SU-DHL-6 (cell line): ENCODE results near the gene ARHGEF16.

Experiments used
- H2AFZ ChIP-seq: fragments of 200-600 bp; sonication (generic); 2 replicates; pipeline ENCODE4 v1.6.1; 2014; ENCODE audit warnings: low read depth, mild to moderate bottlenecking, moderate library complexity, mixed read lengths, antibody characterized with exemption, low read length; ENCODE audit not compliant: severe bottlenecking
- H3F3A ChIP-seq: fragments of 200-600 bp; shearing (Covaris generic); 2 replicates; pipeline ENCODE4 v1.6.0; 2016; ENCODE audit warnings: antibody characterized with exemption, mild to moderate bottlenecking; ENCODE audit not compliant: insufficient read depth
- H3K27ac ChIP-seq: fragments of 200-600 bp; sonication (generic); 2 replicates; pipeline ENCODE4 v1.5.1; 2016; ENCODE audit warnings: low read depth, mild to moderate bottlenecking, low read length, moderate library complexity, mixed read lengths
- H3K27me3 ChIP-seq: fragments of 200-600 bp; sonication (generic), shearing (Covaris generic); 2 replicates; pipeline ENCODE4 v1.6.0; 2014; ENCODE audit warnings: mild to moderate bottlenecking, low read length
- H3K36me3 ChIP-seq: fragments of 200-600 bp; sonication (generic); 2 replicates; pipeline ENCODE4 v1.6.1; 2014; ENCODE audit warnings: mild to moderate bottlenecking, low read length, mixed read lengths
- H3K4me2 ChIP-seq: fragments of 300-600, 200-600 bp; shearing (Covaris generic), sonication (generic); 2 replicates; pipeline ENCODE4 v1.6.0; 2014; ENCODE audit warnings: low read length, low read depth, mild to moderate bottlenecking; ENCODE audit not compliant: poor library complexity, severe bottlenecking
- H3K4me3 ChIP-seq: fragments of 200-600 bp; sonication (generic); 2 replicates; pipeline ENCODE4 v1.5.1; 2014; ENCODE audit warnings: antibody characterized with exemption, low read length, mild to moderate bottlenecking, mixed read lengths; ENCODE audit not compliant: insufficient read depth, poor library complexity, severe bottlenecking
- H3K79me2 ChIP-seq: fragments of 200-600 bp; sonication (generic); 2 replicates; pipeline ENCODE4 v1.6.1; 2014; ENCODE audit warnings: mild to moderate bottlenecking, low read length, moderate library complexity; ENCODE audit not compliant: insufficient read depth
- H3K9ac ChIP-seq: fragments of 200-600 bp; sonication (generic); 2 replicates; pipeline ENCODE4 v1.7.0; 2014; ENCODE audit warnings: mild to moderate bottlenecking, low read length
- H3K9me2 ChIP-seq: fragments of 200-600 bp; sonication (generic); replicated peaks from 2 replicates; pipeline ENCODE4 v1.6.1; 2014; ENCODE audit warnings: low read length; ENCODE audit not compliant: insufficient read depth
- H3K9me3 ChIP-seq: fragments of 200-600 bp; sonication (generic); 2 replicates; pipeline ENCODE4 v1.6.1; 2014; ENCODE audit warnings: low read length, mixed read lengths; ENCODE audit not compliant: insufficient read depth
- H4K20me1 ChIP-seq: fragments of 200-600 bp; sonication (generic); 2 replicates; pipeline ENCODE4 v1.6.1; 2014; ENCODE audit warnings: low read depth, mild to moderate bottlenecking, antibody characterized with exemption, low read length, moderate library complexity, mixed read lengths
- EZH2phosphoT487 ChIP-seq: fragments of 200-600 bp; sonication (generic), shearing (Covaris generic); conservative IDR thresholded peaks from 2 replicates; pipeline ENCODE4 v1.6.1; 2018; ENCODE audit warnings: mild to moderate bottlenecking, antibody characterized with exemption, low read length, moderate library complexity, mixed read lengths
- TF ChIP-seq, protein P1 (sequence below): fragments of 200-600 bp; sonication (generic); IDR thresholded peaks from one replicate; pipeline ENCODE4 v1.5.1; 2017; ENCODE audit warnings: antibody characterized with exemption, mild to moderate bottlenecking, low read length, moderate library complexity; ENCODE audit not compliant: insufficient read depth, poor library complexity, severe bottlenecking

The ARHGEF16 gene

GRCh38 chr1:3417082-3417739, 37.3 kb upstream of the ARHGEF16 start:
- TF ChIP-seq, protein P1, sequence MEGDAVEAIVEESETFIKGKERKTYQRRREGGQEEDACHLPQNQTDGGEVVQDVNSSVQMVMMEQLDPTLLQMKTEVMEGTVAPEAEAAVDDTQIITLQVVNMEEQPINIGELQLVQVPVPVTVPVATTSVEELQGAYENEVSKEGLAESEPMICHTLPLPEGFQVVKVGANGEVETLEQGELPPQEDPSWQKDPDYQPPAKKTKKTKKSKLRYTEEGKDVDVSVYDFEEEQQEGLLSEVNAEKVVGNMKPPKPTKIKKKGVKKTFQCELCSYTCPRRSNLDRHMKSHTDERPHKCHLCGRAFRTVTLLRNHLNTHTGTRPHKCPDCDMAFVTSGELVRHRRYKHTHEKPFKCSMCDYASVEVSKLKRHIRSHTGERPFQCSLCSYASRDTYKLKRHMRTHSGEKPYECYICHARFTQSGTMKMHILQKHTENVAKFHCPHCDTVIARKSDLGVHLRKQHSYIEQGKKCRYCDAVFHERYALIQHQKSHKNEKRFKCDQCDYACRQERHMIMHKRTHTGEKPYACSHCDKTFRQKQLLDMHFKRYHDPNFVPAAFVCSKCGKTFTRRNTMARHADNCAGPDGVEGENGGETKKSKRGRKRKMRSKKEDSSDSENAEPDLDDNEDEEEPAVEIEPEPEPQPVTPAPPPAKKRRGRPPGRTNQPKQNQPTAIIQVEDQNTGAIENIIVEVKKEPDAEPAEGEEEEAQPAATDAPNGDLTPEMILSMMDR: peak; percentile 38
- TF ChIP-seq EZH2phosphoT487: no peak
- Histone ChIP-seq H3F3A (no peaks in the 10 kb centered on the region), H3K4me3 (no peak overlapping the region), H3K27me3 (no peaks in the 10 kb centered on the region), H3K9ac (no peak overlapping the region), H3K36me3 (no peaks in the 10 kb centered on the region), H2AFZ (no peak overlapping the region), H3K9me3 (no peaks in the 10 kb centered on the region), H3K27ac (no peak overlapping the region), H4K20me1 (no peaks in the 10 kb centered on the region), H3K4me2 (no peak overlapping the region), H3K9me2 (no peaks in the 10 kb centered on the region), H3K79me2 (no peaks in the 10 kb centered on the region)

DNA sequence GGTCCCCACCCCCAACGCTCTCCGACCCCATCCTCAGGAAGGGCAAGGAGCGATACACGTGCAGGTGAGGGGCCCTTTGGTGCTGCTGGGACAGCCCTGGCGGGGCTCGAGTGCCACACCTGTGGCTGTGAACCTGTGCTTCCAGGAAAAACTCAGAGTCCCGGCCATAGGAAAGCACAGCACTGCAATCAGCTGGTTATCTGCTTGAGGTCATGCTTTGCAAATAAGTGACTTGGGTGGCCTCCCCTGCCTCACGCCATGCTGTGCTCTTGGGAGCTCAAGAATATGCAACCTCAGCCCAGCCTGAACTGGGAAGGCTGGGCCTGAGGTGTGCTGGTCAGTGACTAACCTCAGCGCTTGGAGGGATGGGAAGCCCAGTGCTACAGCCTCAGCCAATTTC, 36.5 kb upstream of the ARHGEF16 start:
- Histone ChIP-seq H3F3A (no peaks in the 10 kb centered on the region), H3K36me3 (no peaks in the 10 kb centered on the region), H3K79me2 (no peaks in the 10 kb centered on the region), H3K9me3 (no peaks in the 10 kb centered on the region), H3K9ac (no peak overlapping the region), H3K27ac (no peak overlapping the region), H3K9me2 (no peaks in the 10 kb centered on the region), H3K27me3 (no peaks in the 10 kb centered on the region), H2AFZ (no peak overlapping the region), H3K4me2 (no peak overlapping the region), H3K4me3 (no peak overlapping the region), H4K20me1 (no peaks in the 10 kb centered on the region)
- TF ChIP-seq, protein P1: no peak
- no peak for TF ChIP-seq EZH2phosphoT487

- Histone ChIP-seq H4K20me1 (no peaks in the 10 kb centered on the region), H3K36me3 (no peaks in the 10 kb centered on the region), H3K9ac (no peak overlapping the region), H3K9me3 (no peaks in the 10 kb centered on the region), H3K9me2 (no peaks in the 10 kb centered on the region), H3F3A (no peaks in the 10 kb centered on the region), H3K4me3 (no peak overlapping the region), H3K4me2 (no peak overlapping the region), H3K27me3 (no peaks in the 10 kb centered on the region), H3K27ac (no peak overlapping the region), H2AFZ (no peak overlapping the region), H3K79me2 (no peaks in the 10 kb centered on the region)
- no peak for TF ChIP-seq EZH2phosphoT487
- TF ChIP-seq, protein P1: no peak
These were observed 35.9 kb upstream of the ARHGEF16 start for GRCh38 chr1:3418600-3418999.
